ENCODE measurements around the gene SARS1.
"Not testable (repeated sequence)": the region's sequence is repeated elsewhere in the genome, so short reads cannot be mapped to it uniquely, and the experiment has no call there.

SARS1 gene

GRCh38 chr1:109283748-109284600 is 70.3 kb downstream of the SARS1 start:
- peak overlapping the region; percentile 82 for H3K27ac ChIP-seq (replicated peaks)
- no peaks in the 10 kb centered on the region for H3K27me3 ChIP-seq (ENCODE audit: insufficient read depth, poor library complexity, severe bottlenecking)
- no peak for TF ChIP-seq CTCF (IDR thresholded peaks at IDR 0.05; ENCODE audit: insufficient read depth, low read length)
- no peak for TF ChIP-seq POLR2AphosphoS5 (IDR thresholded peaks at IDR 0.05; ENCODE audit: low read depth)
- no peak for TF ChIP-seq GABPA (IDR thresholded peaks at IDR 0.05; ENCODE audit: low read depth)
- TF ChIP-seq, protein P1, sequence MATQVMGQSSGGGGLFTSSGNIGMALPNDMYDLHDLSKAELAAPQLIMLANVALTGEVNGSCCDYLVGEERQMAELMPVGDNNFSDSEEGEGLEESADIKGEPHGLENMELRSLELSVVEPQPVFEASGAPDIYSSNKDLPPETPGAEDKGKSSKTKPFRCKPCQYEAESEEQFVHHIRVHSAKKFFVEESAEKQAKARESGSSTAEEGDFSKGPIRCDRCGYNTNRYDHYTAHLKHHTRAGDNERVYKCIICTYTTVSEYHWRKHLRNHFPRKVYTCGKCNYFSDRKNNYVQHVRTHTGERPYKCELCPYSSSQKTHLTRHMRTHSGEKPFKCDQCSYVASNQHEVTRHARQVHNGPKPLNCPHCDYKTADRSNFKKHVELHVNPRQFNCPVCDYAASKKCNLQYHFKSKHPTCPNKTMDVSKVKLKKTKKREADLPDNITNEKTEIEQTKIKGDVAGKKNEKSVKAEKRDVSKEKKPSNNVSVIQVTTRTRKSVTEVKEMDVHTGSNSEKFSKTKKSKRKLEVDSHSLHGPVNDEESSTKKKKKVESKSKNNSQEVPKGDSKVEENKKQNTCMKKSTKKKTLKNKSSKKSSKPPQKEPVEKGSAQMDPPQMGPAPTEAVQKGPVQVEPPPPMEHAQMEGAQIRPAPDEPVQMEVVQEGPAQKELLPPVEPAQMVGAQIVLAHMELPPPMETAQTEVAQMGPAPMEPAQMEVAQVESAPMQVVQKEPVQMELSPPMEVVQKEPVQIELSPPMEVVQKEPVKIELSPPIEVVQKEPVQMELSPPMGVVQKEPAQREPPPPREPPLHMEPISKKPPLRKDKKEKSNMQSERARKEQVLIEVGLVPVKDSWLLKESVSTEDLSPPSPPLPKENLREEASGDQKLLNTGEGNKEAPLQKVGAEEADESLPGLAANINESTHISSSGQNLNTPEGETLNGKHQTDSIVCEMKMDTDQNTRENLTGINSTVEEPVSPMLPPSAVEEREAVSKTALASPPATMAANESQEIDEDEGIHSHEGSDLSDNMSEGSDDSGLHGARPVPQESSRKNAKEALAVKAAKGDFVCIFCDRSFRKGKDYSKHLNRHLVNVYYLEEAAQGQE (IDR thresholded peaks at IDR 0.05; ENCODE audit: insufficient replicate concordance, low read depth) = no peak
- no peak for TF ChIP-seq SPI1 (IDR thresholded peaks at IDR 0.05; ENCODE audit: borderline replicate concordance, low read depth)
- H3K4me3 ChIP-seq (replicated peaks; ENCODE audit: insufficient read depth, low read length) = peak overlapping the region; percentile 84
- DNase-seq (ENCODE audit: low read depth in 1 of 2, low spot score in 1 of 2) = no peak

DNA sequence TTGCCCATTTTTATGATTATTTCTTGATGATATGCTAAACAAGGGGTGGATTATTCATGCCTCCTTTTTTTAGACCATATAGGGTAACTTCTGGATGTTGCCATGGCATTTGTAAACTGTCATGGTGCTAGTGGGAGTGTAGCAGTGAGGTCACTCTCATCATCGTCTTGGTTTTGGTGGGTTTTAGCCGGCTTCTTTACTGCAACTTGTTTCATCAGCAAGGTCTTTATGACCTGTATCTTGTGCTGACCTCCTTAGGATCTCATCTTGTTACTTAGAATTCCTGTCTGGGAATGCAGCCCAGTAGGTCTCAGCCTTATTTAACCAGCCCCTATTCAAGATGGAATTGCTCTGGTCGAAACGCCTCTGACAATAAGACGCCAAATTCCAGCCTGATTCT is 73.0 kb downstream of the SARS1 start:
- H3K27me3 ChIP-seq (ENCODE audit: insufficient read depth, poor library complexity, severe bottlenecking); H3K27ac ChIP-seq (replicated peaks); DNase-seq (ENCODE audit: low read depth in 1 of 2, low spot score in 1 of 2); H3K4me3 ChIP-seq (replicated peaks; ENCODE audit: insufficient read depth, low read length): not testable (repeated sequence)

Data from HL-60 (cell line).